SK-N-SH (cell line): ENCODE data around the gene HMGXB3. TPM values are rescaled to one million over a fixed set of nuclear protein-coding genes. Genes with fewer than 3 reads are reported as not detected.
A peak's percentile ranks its signal among the peaks of the same experiment; 100 is the strongest.

ENCODE experiments used
- CTCF ChIA-PET: fragments of 300-600, 350-600 bp; formaldehyde crosslinking; extraction: SDS; loops from one replicate; lab custom pipeline; 2021; lab: Yijun Ruan, JAX
- POLR2A ChIA-PET: fragments of 350-600 bp; sonication (Branson Sonifier 250); formaldehyde crosslinking; extraction: SDS; loops from one replicate; lab custom pipeline; 2020; ENCODE audit warnings: antibody characterized with exemption, inconsistent platforms; lab: Yijun Ruan, JAX
- DNase-seq: peaks from one replicate; pipeline ENCODE4 v3.0.0; 2012
- H2AFZ ChIP-seq: fragments of 200-600 bp; sonication (generic); 2 replicates; pipeline ENCODE4 v1.8.1; 2016; ENCODE audit warnings: antibody characterized with exemption, mild to moderate bottlenecking, low read depth
- H3F3A ChIP-seq: fragments of 200-600 bp; sonication (generic); replicated peaks from 2 replicates; pipeline ENCODE3; 2016; ENCODE audit warnings: antibody characterized with exemption, mild to moderate bottlenecking; ENCODE audit not compliant: insufficient read depth
- H3K27ac ChIP-seq, 2 experiments: fragments of 200-500 bp in 1 of 2; fragments of 200-600 bp in 1 of 2; sonication (Bioruptor generic) in 1 of 2; sonication (generic), shearing (Covaris generic) in 1 of 2; 2 replicates each; pipeline versions ENCODE4 v1.5.1 to v1.6.1; 2014 to 2016; ENCODE audit warnings: low read depth in 2 of 2, inconsistent platforms in 1 of 2, low read length in 1 of 2, mild to moderate bottlenecking in 1 of 2, mixed read lengths in 1 of 2
- H3K27me3 ChIP-seq: fragments of 200-600 bp; sonication (generic), shearing (Covaris generic); 2 replicates; pipeline ENCODE4 v1.6.1; 2016; ENCODE audit warnings: mixed run types; ENCODE audit not compliant: insufficient read depth
- H3K36me3 ChIP-seq, 2 experiments: fragments of 200-500 bp in 1 of 2; fragments of 200-600 bp in 1 of 2; sonication (Bioruptor generic) in 1 of 2; sonication (generic) in 1 of 2; replicated peaks in 1 of 2; 2 replicates each; pipeline versions ENCODE3 to v1.5.1; 2014 to 2016; ENCODE audit warnings: low read length in 1 of 2, mild to moderate bottlenecking in 1 of 2; ENCODE audit not compliant: insufficient read depth in 2 of 2, control insufficient read depth in 1 of 2
- H3K4me1 ChIP-seq, 2 experiments: fragments of 200-500 bp in 1 of 2; fragments of 200-600 bp in 1 of 2; sonication (Bioruptor generic) in 1 of 2; sonication (generic), shearing (Covaris generic) in 1 of 2; 2 replicates each; pipeline versions ENCODE4 v1.5.1 to v1.6.1; 2014 to 2016; ENCODE audit warnings: low read depth in 1 of 2, low read length in 1 of 2, mixed run types in 1 of 2; ENCODE audit not compliant: insufficient read depth in 2 of 2, control insufficient read depth in 1 of 2
- H3K4me2 ChIP-seq: fragments of 200-600 bp; sonication (generic), shearing (Covaris generic); 2 replicates; pipeline ENCODE4 v1.6.1; 2017; ENCODE audit warnings: mixed run types
- H3K4me3 ChIP-seq, 2 experiments: fragments of 200-500 bp in 1 of 2; fragments of 200-600 bp in 1 of 2; sonication (Bioruptor generic) in 1 of 2; sonication (generic), shearing (Covaris generic) in 1 of 2; 2 replicates each; pipeline versions ENCODE4 v1.5.1 to v1.8.1; 2014 to 2016; ENCODE audit warnings: low read depth in 2 of 2, inconsistent platforms in 1 of 2, low read length in 1 of 2, mild to moderate bottlenecking in 1 of 2, mixed read lengths in 1 of 2, moderate library complexity in 1 of 2
- H3K79me2 ChIP-seq: fragments of 200-600 bp; sonication (generic); 2 replicates; pipeline ENCODE4 v1.8.1; 2017; ENCODE audit warnings: mild to moderate bottlenecking; ENCODE audit not compliant: insufficient read depth
- H3K9ac ChIP-seq: fragments of 200-600 bp; sonication (generic); 2 replicates; pipeline ENCODE4 v1.6.1; 2017; ENCODE audit warnings: mixed run types
- H3K9me2 ChIP-seq: fragments of 200-600 bp; sonication (generic); 2 replicates; pipeline ENCODE4 v1.6.1; 2017; ENCODE audit warnings: mixed run types
- H3K9me3 ChIP-seq: fragments of 200-600 bp; sonication (generic); 2 replicates; pipeline ENCODE4 v1.6.1; 2017; ENCODE audit warnings: mixed run types, mild to moderate bottlenecking, moderate library complexity
- H4K20me1 ChIP-seq: fragments of 200-600 bp; sonication (generic); 2 replicates; pipeline ENCODE4 v1.6.1; 2017; ENCODE audit warnings: mild to moderate bottlenecking, mixed run types; ENCODE audit not compliant: insufficient read depth
- CHD2 ChIP-seq: fragments of 150-350 bp; IDR thresholded peaks from 2 replicates; pipeline ENCODE4 v1.6.1; 2018; ENCODE audit warnings: low read length; ENCODE audit not compliant: partially characterized antibody
- CTCF ChIP-seq: fragments of 200-600 bp; sonication (generic); IDR thresholded peaks from 2 replicates; pipeline ENCODE4 v1.6.1; 2017; ENCODE audit warnings: antibody characterized with exemption, mild to moderate bottlenecking, moderate library complexity
- ELF1 ChIP-seq: IDR thresholded peaks from 2 replicates; pipeline ENCODE4 v1.4.0; 2012
- EP300 ChIP-seq, 2 experiments: IDR thresholded peaks; 2 replicates each; pipeline versions ENCODE4 v1.4.0 to v1.6.1; 2012; ENCODE audit warnings: borderline replicate concordance in 1 of 2, low read depth in 1 of 2, low read length in 1 of 2
- EZH2phosphoT487 ChIP-seq: fragments of 200-600 bp; sonication (generic); IDR thresholded peaks from 2 replicates; pipeline ENCODE4 v1.6.1; 2017; ENCODE audit warnings: low read depth, mixed run types, mild to moderate bottlenecking, antibody characterized with exemption, moderate library complexity, borderline replicate concordance
- FOXJ3 ChIP-seq: sonication (generic); formaldehyde crosslinking; IDR thresholded peaks from 2 replicates; pipeline ENCODE4 v1.5.1; 2020; ENCODE audit warnings: mild to moderate bottlenecking, missing genetic modification reagents
- FOXM1 ChIP-seq: IDR thresholded peaks from 2 replicates; pipeline ENCODE4 v1.4.0; 2012; ENCODE audit warnings: low read depth, mild to moderate bottlenecking
- MEF2A ChIP-seq: IDR thresholded peaks from 2 replicates; pipeline ENCODE4 v1.4.0; 2012; ENCODE audit warnings: low read depth, borderline replicate concordance
- MXI1 ChIP-seq: IDR thresholded peaks from 2 replicates; pipeline ENCODE4 v1.6.1; 2012; ENCODE audit warnings: mild to moderate bottlenecking, low read depth, low read length, improper control_type of control experiment
- NFIC ChIP-seq: IDR thresholded peaks from 2 replicates; pipeline ENCODE4 v1.4.0; 2012; ENCODE audit warnings: borderline replicate concordance
- NRF1 ChIP-seq: IDR thresholded peaks from 2 replicates; pipeline ENCODE4 v1.6.1; 2012; ENCODE audit warnings: low read depth, mild to moderate bottlenecking, low read length
- RAD21 ChIP-seq: IDR thresholded peaks from 2 replicates; pipeline ENCODE4 v1.6.1; 2012; ENCODE audit warnings: mild to moderate bottlenecking, low read length
- REST ChIP-seq: IDR thresholded peaks from 2 replicates; pipeline ENCODE4 v1.6.1; 2012; ENCODE audit warnings: mild to moderate bottlenecking, low read depth, low read length, moderate library complexity
- RFX5 ChIP-seq: IDR thresholded peaks from 2 replicates; pipeline ENCODE4 v1.6.1; 2012; ENCODE audit warnings: mild to moderate bottlenecking, improper control_type of control experiment, low read length
- SIN3A ChIP-seq: IDR thresholded peaks from 2 replicates; pipeline ENCODE4 v1.6.1; 2012; ENCODE audit warnings: low read depth, mild to moderate bottlenecking, low read length, moderate library complexity, borderline replicate concordance
- YY1 ChIP-seq: IDR thresholded peaks from 2 replicates; pipeline ENCODE4 v1.4.0; 2012; ENCODE audit warnings: low read depth, mild to moderate bottlenecking
- WGBS: methylation state at CpG from one replicate; pipeline ENCODE4 v1.1.6; 2017; ENCODE audit warnings: low lambda C conversion rate; 5-methylcytosine and 5-hydroxymethylcytosine counted together
- polyA plus RNA-seq, 3 experiments: library from polyadenylated mRNA; depleted of rRNA; stranded (reverse); fragments of >200 nt; gene quantifications; 2 replicates each; pipeline ENCODE4 v1.2.3, GENCODE V29; 2012
- TF ChIP-seq, protein P1 (sequence below): IDR thresholded peaks from 2 replicates; pipeline ENCODE4 v1.4.0; 2012; ENCODE audit warnings: low read depth
- TF ChIP-seq, protein P2 (sequence below): IDR thresholded peaks from 2 replicates; pipeline ENCODE4; 2012

HMGXB3 gene
- polyA plus RNA-seq, 1 of the 3 experiments (the other 2 are of a cell fraction): 28.8 TPM

GRCh38 chr5:150077060-150077459, 76.5 kb downstream of the HMGXB3 start:
- H4K20me1 ChIP-seq: no peaks in the 10 kb centered on the region
- H3K4me2 ChIP-seq: no peak overlapping the region
- no peak overlapping the region for H2AFZ ChIP-seq
- H3K9me2 ChIP-seq: no peaks in the 10 kb centered on the region
- no peaks in the 10 kb centered on the region for H3K27me3 ChIP-seq
- no peak overlapping the region for H3K4me3 ChIP-seq
- TF ChIP-seq, protein P1, sequence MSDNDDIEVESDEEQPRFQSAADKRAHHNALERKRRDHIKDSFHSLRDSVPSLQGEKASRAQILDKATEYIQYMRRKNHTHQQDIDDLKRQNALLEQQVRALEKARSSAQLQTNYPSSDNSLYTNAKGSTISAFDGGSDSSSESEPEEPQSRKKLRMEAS: no peak
- TF ChIP-seq, protein P2, sequence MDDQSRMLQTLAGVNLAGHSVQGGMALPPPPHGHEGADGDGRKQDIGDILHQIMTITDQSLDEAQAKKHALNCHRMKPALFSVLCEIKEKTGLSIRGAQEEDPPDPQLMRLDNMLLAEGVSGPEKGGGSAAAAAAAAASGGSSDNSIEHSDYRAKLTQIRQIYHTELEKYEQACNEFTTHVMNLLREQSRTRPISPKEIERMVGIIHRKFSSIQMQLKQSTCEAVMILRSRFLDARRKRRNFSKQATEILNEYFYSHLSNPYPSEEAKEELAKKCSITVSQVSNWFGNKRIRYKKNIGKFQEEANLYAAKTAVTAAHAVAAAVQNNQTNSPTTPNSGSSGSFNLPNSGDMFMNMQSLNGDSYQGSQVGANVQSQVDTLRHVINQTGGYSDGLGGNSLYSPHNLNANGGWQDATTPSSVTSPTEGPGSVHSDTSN: no peak
- no peak for TF ChIP-seq MXI1
- no peaks in the 10 kb centered on the region for H3K79me2 ChIP-seq
- no peak overlapping the region for H3K27ac ChIP-seq
- no peaks in the 10 kb centered on the region for H3K4me1 ChIP-seq
- ChIA-PET CTCF (no interaction called here), POLR2A (no interaction called here)
- no peaks in the 10 kb centered on the region for H3K9me3 ChIP-seq
- H3K9ac ChIP-seq: no peak overlapping the region
- DNase-seq: peak; percentile 2
- no peaks in the 10 kb centered on the region for H3F3A ChIP-seq
- no peaks in the 10 kb centered on the region for H3K36me3 ChIP-seq
- WGBS: 81% methylated on average over 8 of the region's 8 CpGs

DNA sequence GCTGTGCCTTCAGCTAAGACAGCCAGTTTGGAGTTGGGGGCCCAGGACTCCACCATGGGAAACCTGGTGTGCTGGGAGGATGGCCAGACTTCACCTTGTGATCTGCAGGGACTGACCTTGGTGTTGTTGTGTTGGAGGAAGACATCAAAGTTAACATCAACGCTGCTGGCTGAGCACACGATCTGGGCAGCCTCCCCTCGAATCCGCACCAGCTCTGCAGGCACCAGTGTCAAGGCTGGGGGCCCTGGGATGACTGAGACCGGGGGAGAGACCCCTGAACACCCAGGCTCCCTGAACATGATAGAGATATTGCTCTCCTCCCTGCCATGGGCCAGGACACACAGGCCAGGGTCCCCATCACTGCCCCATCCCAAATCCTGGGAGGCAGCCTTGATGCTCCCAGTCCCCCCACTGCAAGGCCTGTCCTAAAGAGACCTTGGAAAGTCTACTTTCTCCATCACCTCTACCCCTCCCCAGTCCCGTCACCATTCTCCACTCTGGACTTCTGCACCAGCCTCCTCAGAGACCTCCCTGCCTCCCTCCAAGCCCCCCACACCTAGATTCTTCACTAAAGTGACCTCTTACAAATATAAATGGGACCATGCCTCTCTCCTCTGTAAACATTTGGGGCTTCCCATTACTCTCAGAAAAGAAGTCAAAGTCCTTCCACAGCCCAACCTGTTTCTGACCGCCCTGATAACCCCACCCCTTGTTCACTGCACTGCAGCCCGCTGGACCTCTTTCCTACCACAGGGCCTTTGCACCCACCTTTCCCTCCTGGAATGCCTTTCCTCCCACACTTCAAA, 77.7 kb downstream of the HMGXB3 start:
- Histone ChIP-seq H3K9ac (no peak overlapping the region), H3K36me3 (no peaks in the 10 kb centered on the region), H4K20me1 (no peaks in the 10 kb centered on the region), H3K9me3 (no peaks in the 10 kb centered on the region), H3K27me3 (no peaks in the 10 kb centered on the region), H3K4me3 (no peak overlapping the region), H3K4me2 (no peak overlapping the region), H3K27ac (no peak overlapping the region), H3K9me2 (no peaks in the 10 kb centered on the region), H3K4me1 (no peaks in the 10 kb centered on the region; a peak in 1 of 4 replicates), H2AFZ (no peak overlapping the region), H3F3A (no peaks in the 10 kb centered on the region), H3K79me2 (no peaks in the 10 kb centered on the region)
- ChIA-PET CTCF (no interaction called here), POLR2A (no interaction called here)
- WGBS: 80% methylated on average over 8 of the region's 8 CpGs
- DNase-seq: peak; percentile 7
- TF ChIP-seq RAD21: no peak
- no peak for TF ChIP-seq EP300 (IDR thresholded peaks at IDR 0.05; ENCODE audit: borderline replicate concordance in 1 of 2, low read depth in 1 of 2, low read length in 1 of 2)
- no peak for TF ChIP-seq SIN3A
- no peak for TF ChIP-seq NRF1
- no peak for TF ChIP-seq NFIC
- no peak for TF ChIP-seq ELF1
- TF ChIP-seq YY1: no peak
- no peak for TF ChIP-seq MXI1
- TF ChIP-seq FOXM1: no peak
- TF ChIP-seq CHD2: no peak
- no peak for TF ChIP-seq RFX5
- no peak for TF ChIP-seq REST
- TF ChIP-seq FOXJ3 (CRISPR knock-in tag): no peak
- no peak for TF ChIP-seq EZH2phosphoT487
- no peak for TF ChIP-seq CTCF
- TF ChIP-seq MEF2A: no peak
